ENCODE results near the gene ZBTB26.

Gene ZBTB26

GRCh38 chr9:122931226-122932121 lies at the start of gene ZBTB26:
Gene ZBTB26 (minus strand): TSS chr9:122931512. CDS start chr9:122919934, 11,578 bp downstream.
- peak; percentile 76 for DNase-seq (ENCODE audit: low read depth)

DNA sequence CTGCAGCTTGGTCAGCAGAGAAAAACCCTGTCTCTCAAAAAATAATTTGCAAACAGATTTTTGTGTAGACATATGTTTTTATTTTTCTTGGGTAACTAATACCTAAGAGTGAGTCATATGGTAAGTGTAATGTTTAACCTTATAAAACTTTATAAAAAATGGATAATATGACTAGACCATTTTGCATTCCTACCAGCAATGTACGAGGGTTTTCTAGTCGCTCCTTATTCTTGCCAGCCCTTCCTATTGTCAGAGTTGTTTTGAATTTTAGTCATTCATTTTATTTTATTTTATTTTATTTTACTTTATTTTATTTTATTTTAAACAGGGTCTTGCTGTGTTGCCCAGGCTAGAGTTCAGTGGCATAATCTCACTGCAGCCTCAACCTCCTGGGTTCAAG lies 47.3 kb upstream of the ZBTB26 start:
- no peak for DNase-seq (ENCODE audit: low read depth)

DNA sequence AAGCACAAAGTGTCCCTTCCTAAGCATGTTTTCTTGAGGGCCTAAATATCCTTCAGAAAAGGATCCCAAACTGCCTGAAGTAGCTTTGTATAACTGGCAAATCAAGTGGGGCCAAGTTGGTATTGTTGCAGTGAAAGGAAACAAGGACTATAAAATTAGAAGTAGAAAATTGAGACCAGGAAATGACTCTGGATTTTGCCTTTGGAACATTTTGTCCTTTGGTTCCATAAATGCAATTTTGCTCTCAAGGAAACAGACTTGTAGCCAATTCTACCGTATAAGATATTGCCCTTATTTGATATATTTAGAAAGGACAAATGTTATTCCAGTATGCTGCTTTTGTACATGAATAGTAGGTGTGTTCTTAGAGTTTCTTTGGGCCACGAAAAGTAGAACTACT lies 43.9 kb upstream of the ZBTB26 start:
- no peak for DNase-seq (ENCODE audit: low read depth)

- DNase-seq (ENCODE audit: low read depth) = no peak
These were observed 29.8 kb upstream of the ZBTB26 start for GRCh38 chr9:122961139-122961538.

GRCh38 chr9:122955961-122956360 lies 24.6 kb upstream of the ZBTB26 start:
- no peak for DNase-seq (ENCODE audit: low read depth)

- DNase-seq (ENCODE audit: low read depth) = no peak
These were observed 23.0 kb upstream of the ZBTB26 start for GRCh38 chr9:122954253-122954691.

DNA sequence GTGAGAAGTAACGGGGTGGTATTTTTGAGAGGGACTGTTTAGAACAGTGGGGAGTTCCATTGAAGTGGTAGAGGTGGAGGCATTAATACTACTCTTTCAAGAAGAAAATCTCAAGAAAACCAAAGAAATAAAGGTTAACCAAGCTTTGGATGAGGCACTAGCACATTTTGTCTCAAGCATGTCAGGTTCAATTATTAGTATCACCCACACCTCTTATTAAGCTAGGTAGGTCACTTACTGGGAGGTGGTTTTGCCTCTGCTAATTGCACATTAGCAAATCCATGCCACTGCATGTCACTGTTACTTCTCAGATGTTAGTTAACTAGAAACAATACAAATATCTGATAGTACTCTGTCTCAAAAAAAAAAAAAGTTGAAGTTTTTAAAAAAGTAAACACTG lies 19.7 kb upstream of the ZBTB26 start:
- DNase-seq (ENCODE audit: low read depth) = no peak

- DNase-seq (ENCODE audit: low read depth) = no peak
These were observed 19.0 kb upstream of the ZBTB26 start for GRCh38 chr9:122950263-122950662.

- DNase-seq (ENCODE audit: low read depth) = no peak
These were observed 18.4 kb upstream of the ZBTB26 start for GRCh38 chr9:122949696-122950095.

DNA sequence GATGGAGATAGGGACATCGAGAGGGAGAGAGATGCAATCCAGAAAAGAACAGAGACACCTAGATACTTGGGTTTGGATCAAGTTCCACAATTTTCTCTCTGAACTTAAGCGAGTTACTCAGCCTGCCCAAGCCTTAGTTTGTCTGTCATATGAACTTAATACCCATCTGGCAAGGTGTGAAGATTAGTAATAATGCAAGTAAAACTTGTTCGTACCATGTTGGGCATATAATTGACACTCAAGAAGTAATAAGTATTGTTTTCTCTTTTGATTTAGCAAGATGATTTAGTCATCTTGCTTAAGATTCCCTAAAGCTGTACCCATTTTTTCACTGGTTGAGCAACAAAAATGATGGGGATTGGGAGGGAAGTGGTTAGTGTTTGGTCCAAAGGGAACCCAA lies 17.0 kb upstream of the ZBTB26 start:
- DNase-seq (ENCODE audit: low read depth) = no peak

- no peak for DNase-seq (ENCODE audit: low read depth)
These were observed 15.2 kb upstream of the ZBTB26 start for GRCh38 chr9:122946461-122947005.

DNA sequence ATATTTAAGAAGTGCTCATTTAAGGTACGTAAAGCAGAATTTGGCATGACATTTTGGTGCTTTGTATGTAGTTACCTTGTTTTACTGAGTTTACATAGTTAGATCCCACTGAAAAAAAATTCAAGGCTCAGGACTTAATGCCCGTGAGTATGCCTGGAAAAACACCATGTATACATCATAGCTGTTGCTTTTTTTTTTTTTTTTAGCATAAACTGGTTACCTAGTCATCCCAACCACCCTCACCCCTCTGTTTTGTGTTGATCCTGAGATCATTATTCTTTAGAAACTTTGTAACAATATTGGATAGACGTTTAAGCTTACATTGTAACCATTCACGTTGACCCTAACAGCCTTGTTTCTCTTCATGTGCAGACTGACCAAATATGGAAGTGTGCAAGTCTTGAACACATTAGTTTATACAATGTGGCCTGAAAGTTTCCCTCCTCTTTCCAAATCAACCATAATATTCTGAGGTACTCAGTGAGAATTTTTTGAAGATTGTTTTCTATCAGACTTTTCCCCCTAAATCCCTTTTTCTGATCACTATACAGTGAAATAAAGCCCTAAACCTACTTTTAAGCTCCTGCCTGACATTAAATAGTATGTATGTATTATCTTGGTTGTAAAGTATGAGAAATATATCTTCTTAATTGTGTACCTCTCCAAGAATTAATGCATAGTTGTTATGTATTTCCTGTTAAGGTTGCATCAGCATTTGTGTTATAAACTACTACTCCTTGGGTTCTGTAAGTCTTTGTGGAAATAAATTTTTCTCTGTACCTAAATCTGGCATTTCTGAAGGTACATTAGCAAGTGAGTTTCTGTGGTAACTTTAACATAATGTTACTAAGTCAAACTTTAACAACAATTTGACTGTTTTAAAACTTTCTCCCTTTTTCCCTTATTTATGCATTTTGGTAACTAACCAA lies 13.9 kb upstream of the ZBTB26 start:
- no peak for DNase-seq (ENCODE audit: low read depth)

DNA sequence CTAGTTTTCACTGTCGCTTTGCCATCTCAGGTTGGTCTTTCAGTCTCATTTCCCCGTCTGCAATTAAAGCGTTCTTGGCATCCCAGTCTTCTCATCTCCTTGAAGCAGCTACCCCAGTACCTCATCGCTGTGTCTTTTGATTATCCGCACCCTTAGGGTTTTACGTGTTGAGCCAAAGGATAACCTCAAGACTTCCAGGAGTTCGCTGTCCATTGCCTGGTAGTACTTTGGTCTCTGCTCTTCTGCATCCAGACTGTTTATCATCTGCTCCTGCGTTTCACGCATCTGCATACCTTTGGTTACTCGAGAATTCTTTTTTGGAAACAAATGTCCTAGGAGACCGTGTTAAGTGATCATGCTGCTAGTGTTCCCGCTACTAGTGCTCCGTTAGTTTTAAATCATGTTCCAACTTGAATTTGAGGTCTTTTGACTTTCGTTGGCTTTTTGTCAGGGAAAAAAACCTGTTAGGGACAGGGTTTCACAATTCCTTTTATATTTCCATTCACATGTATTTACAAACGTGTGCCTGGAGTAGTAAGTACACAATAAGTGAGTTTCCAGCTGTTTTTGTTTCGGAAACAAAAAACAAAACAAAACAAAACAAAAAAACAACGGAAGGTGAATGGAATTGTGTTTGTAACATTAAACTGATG lies 10.4 kb upstream of the ZBTB26 start:
- no peak for DNase-seq (ENCODE audit: low read depth)

DNA sequence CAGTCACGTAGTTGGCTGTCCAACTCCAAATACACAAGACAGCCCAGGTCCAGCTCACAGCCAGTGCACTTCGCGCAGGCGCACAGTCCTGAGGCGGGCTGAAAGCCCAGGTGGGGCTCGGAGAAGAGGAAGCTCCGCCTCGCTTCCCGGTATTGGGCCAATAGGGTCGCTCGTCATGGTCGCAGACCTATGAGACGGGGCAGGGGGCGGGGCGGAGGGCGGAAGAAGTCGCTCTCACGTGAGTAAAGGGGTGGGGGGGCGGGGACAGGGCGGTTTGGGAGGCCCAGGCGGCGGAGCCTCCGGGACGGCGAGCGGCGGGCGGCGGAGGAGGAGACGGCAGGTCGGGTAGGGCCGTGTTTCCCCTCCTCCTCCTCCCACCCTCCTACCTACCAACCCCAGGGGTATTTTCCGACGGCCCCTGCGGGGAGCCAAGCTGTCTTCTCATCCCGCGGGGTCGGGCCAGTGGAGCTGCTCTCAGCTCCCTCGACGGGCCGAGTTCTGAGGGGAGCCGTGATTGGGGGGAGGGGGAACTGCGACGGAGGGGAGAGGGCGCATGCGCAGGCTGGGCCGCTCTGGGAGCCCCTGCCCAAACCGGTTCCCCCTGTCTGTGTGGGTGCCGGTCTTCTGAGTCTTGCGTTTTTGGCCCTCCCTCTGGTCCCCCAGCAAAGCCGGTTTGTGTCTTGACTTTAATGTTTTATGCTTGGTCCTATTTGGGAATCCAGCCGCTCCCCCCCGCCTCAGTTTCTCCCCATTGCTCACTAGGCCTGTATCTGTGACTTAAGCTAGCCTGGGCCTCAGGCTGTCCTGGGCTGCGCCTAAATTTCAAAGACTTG lies 9.7 kb upstream of the ZBTB26 start, which contains the start of gene RABGAP1:
Gene RABGAP1 (plus strand): TSS at position 272 of the 833 bp plus-strand sequence. CDS start 16,040 bp downstream, outside the sequence.
- peak; percentile 95 for DNase-seq (ENCODE audit: low read depth)

- DNase-seq (ENCODE audit: low read depth) = no peak
These were observed 9.1 kb upstream of the ZBTB26 start for GRCh38 chr9:122940454-122940748.

DNA sequence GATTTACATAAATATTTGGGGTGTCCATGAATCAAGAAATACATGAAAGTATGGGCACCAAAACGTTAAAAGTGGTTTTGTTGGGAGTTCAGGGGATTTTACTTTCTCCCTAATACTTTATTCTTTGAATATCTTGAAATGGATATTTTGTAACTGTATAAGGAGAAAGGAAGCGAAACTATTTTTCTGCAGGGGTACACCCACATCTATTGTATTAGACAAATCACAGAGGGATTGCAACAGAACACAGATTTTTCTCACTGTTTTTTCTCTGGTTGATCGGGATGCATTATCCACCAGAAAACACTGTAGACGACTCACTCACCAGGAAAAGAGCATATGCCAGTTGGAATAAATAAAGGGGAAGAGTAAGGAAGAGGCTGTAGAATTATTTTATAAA lies 8.3 kb upstream of the ZBTB26 start:
- no peak for DNase-seq (ENCODE audit: low read depth)

GRCh38 chr9:122936883-122937282 lies 5.6 kb upstream of the ZBTB26 start:
- DNase-seq (ENCODE audit: low read depth) = no peak

GRCh38 chr9:122936464-122936863 lies 5.2 kb upstream of the ZBTB26 start:
- DNase-seq (ENCODE audit: low read depth) = no peak

- DNase-seq (ENCODE audit: low read depth) = no peak
These were observed 629 bp downstream of the ZBTB26 start for GRCh38 chr9:122930541-122931225.

DNA sequence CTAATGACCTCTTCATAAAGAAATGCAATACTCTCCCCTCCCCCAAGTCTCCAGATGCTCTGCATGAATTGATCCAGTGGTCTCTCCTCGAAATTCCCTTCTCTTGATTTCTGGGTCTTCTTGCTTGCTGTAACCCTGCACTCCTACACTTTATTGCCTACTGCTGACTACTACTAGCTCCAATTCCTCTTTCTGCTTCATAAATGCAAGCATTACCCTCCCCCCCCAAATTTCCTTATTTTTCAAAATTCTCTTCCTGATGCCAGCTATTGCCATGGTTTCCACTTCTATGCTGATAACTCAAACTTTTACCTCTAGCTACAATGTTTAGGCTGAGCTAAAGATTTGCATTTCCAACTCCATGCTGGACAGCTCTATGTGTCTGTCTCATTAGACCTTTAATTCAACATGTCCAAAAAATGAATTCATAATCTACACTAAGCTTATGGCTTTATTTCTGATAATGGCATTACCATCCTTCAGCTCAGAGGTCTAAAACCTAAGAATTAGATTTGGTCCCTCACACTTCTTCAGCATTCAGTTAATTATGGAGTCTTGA lies 1.4 kb downstream of the ZBTB26 start:
- DNase-seq (ENCODE audit: low read depth) = no peak

Measured in stimulated activated CD8-positive, alpha-beta memory T cell treated with anti-CD3 and anti-CD28 coated beads, Interleukin-12 subunit alpha, Interleukin-12 subunit beta, amount 100 ng/mL, for 4 hours (primary cell).